ENCODE results near the gene RIMKLA. TPM values are rescaled to one million over a fixed set of nuclear protein-coding genes. Genes with fewer than 3 reads are reported as not detected.
A peak's percentile ranks its signal among the peaks of the same experiment; 100 is the strongest.

RIMKLA gene
- total and polyA plus RNA-seq, 2 of the 13 experiments (the other 11 are each of a cell fraction or from before 2014, with no cell fraction given), result 2.5 to 3.8 TPM

GRCh38 chr1:42335050-42335808 is 45.4 kb upstream of the RIMKLA start, which contains the start of gene FOXJ3 (continued):
- TF ChIP-seq, protein P1, sequence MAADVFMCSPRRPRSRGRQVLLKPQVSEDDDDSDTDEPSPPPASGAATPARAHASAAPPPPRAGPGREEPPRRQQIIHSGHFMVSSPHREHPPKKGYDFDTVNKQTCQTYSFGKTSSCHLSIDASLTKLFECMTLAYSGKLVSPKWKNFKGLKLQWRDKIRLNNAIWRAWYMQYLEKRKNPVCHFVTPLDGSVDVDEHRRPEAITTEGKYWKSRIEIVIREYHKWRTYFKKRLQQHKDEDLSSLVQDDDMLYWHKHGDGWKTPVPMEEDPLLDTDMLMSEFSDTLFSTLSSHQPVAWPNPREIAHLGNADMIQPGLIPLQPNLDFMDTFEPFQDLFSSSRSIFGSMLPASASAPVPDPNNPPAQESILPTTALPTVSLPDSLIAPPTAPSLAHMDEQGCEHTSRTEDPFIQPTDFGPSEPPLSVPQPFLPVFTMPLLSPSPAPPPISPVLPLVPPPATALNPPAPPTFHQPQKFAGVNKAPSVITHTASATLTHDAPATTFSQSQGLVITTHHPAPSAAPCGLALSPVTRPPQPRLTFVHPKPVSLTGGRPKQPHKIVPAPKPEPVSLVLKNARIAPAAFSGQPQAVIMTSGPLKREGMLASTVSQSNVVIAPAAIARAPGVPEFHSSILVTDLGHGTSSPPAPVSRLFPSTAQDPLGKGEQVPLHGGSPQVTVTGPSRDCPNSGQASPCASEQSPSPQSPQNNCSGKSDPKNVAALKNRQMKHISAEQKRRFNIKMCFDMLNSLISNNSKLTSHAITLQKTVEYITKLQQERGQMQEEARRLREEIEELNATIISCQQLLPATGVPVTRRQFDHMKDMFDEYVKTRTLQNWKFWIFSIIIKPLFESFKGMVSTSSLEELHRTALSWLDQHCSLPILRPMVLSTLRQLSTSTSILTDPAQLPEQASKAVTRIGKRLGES (CRISPR knock-in tag; IDR thresholded peaks at IDR 0.05; ENCODE audit: borderline replicate concordance), result no peak
- TF ChIP-seq ZSCAN9 (CRISPR knock-in tag; IDR thresholded peaks at IDR 0.05; ENCODE audit: borderline replicate concordance), result peak; percentile 68; the same call in 1 of the 2 replicates
- peak; percentile 93 for TF ChIP-seq TBX2 (CRISPR knock-in tag; IDR thresholded peaks at IDR 0.05; ENCODE audit: borderline replicate concordance)
- TF ChIP-seq LBX2 (CRISPR knock-in tag; IDR thresholded peaks at IDR 0.05; ENCODE audit: borderline replicate concordance), result no peak
- TF ChIP-seq PRPF4 (IDR thresholded peaks at IDR 0.05; ENCODE audit: low read depth, low read length, poor library complexity, severe bottlenecking), result no peak
- 0 out of 2 replicates have a peak, but pooled peaks have one; percentile 27 for TF ChIP-seq ELF4 (CRISPR knock-in tag; IDR thresholded peaks at IDR 0.05; ENCODE audit: borderline replicate concordance)
- TF ChIP-seq TOPORS (CRISPR knock-in tag; IDR thresholded peaks at IDR 0.05), result peak; percentile 93; the same call in 1 of the 2 replicates
- TF ChIP-seq SATB2 (CRISPR knock-in tag; IDR thresholded peaks at IDR 0.05), result peak; percentile 26; the same call in 1 of the 2 replicates
- TF ChIP-seq DNMT3B (CRISPR knock-in tag; conservative IDR thresholded peaks at IDR 0.05), result no peak; the same call in 1 of the 2 replicates
- TF ChIP-seq ZNF552 (CRISPR knock-in tag; IDR thresholded peaks at IDR 0.05; ENCODE audit: borderline replicate concordance), result 0 out of 2 replicates have a peak, but pooled peaks have one; percentile 48
- no peak; the same call in 1 of the 2 replicates for TF ChIP-seq ZNF878 (CRISPR knock-in tag; IDR thresholded peaks at IDR 0.05)
- TF ChIP-seq, protein P2, sequence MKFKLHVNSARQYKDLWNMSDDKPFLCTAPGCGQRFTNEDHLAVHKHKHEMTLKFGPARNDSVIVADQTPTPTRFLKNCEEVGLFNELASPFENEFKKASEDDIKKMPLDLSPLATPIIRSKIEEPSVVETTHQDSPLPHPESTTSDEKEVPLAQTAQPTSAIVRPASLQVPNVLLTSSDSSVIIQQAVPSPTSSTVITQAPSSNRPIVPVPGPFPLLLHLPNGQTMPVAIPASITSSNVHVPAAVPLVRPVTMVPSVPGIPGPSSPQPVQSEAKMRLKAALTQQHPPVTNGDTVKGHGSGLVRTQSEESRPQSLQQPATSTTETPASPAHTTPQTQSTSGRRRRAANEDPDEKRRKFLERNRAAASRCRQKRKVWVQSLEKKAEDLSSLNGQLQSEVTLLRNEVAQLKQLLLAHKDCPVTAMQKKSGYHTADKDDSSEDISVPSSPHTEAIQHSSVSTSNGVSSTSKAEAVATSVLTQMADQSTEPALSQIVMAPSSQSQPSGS (CRISPR knock-in tag; IDR thresholded peaks at IDR 0.05), result peak; percentile 83; the same call in 1 of the 2 replicates
- TF ChIP-seq JUND (CRISPR knock-in tag; IDR thresholded peaks at IDR 0.05), result peak; percentile 76; the same call in 1 of the 2 replicates
- TF ChIP-seq ZNF235 (CRISPR knock-in tag; IDR thresholded peaks at IDR 0.05; ENCODE audit: borderline replicate concordance), result no peak; the same call in 1 of the 2 replicates
- TF ChIP-seq, protein P3, sequence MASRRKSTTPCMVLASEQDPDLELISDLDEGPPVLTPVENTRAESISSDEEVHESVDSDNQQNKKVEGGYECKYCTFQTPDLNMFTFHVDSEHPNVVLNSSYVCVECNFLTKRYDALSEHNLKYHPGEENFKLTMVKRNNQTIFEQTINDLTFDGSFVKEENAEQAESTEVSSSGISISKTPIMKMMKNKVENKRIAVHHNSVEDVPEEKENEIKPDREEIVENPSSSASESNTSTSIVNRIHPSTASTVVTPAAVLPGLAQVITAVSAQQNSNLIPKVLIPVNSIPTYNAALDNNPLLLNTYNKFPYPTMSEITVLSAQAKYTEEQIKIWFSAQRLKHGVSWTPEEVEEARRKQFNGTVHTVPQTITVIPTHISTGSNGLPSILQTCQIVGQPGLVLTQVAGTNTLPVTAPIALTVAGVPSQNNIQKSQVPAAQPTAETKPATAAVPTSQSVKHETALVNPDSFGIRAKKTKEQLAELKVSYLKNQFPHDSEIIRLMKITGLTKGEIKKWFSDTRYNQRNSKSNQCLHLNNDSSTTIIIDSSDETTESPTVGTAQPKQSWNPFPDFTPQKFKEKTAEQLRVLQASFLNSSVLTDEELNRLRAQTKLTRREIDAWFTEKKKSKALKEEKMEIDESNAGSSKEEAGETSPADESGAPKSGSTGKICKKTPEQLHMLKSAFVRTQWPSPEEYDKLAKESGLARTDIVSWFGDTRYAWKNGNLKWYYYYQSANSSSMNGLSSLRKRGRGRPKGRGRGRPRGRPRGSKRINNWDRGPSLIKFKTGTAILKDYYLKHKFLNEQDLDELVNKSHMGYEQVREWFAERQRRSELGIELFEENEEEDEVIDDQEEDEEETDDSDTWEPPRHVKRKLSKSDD (CRISPR knock-in tag; IDR thresholded peaks at IDR 0.05; ENCODE audit: low read depth), result peak; percentile 93; the same call in 1 of the 2 replicates
- TF ChIP-seq PAF1 (CRISPR knock-in tag; IDR thresholded peaks at IDR 0.05), result no peak
- TF ChIP-seq FOXA1 (IDR thresholded peaks at IDR 0.05), result no peak
- TF ChIP-seq FOXA1 (CRISPR knock-in tag; IDR thresholded peaks at IDR 0.05), result peak; percentile 63; the same call in 1 of the 2 replicates
- peak; percentile 90 for TF ChIP-seq ZNF891 (CRISPR knock-in tag; IDR thresholded peaks at IDR 0.05)
- peak; percentile 95; the same call in 1 of the 2 replicates for TF ChIP-seq GLI4 (CRISPR knock-in tag; IDR thresholded peaks at IDR 0.05; ENCODE audit: borderline replicate concordance)
- 0 out of 2 replicates have a peak, but pooled peaks have one; percentile 42 for TF ChIP-seq CHCHD3 (CRISPR knock-in tag; IDR thresholded peaks at IDR 0.05)

Measured in HepG2 (cell line).